BLaER1 treated with 17β-estradiol and CSF1 and Interleukin-3, amounts not matched to agents 10 nM and 100 nM (cell line): ENCODE measurements around the gene TFDP1.

ENCODE experiments used
- H3K27ac ChIP-seq, 11 experiments: shearing (Covaris generic); formaldehyde crosslinking; 2 replicates each; pipeline ENCODE4 v1.8.1; 2022
- H3K27me3 ChIP-seq, 11 experiments: shearing (Covaris generic); formaldehyde crosslinking; 2 replicates each; pipeline ENCODE4 v1.8.1; 2022
- H3K36me3 ChIP-seq, 11 experiments: shearing (Covaris generic); formaldehyde crosslinking; 2 replicates each; pipeline ENCODE4 v1.8.1; 2022
- H3K4me1 ChIP-seq, 10 experiments: shearing (Covaris generic); formaldehyde crosslinking; 2 replicates each; pipeline ENCODE4 v1.8.1; 2022
- H3K4me2 ChIP-seq, 11 experiments: shearing (Covaris generic); formaldehyde crosslinking; 2 replicates each; pipeline ENCODE4 v1.8.1; 2022
- H3K4me3 ChIP-seq, 10 experiments: shearing (Covaris generic); formaldehyde crosslinking; 2 replicates each; pipeline ENCODE4 v1.8.1; 2022
- H3K9ac ChIP-seq, 11 experiments: shearing (Covaris generic); formaldehyde crosslinking; 2 replicates each; pipeline ENCODE4 v1.8.1; 2022
- H3K9me3 ChIP-seq, 11 experiments: shearing (Covaris generic); formaldehyde crosslinking; replicated peaks in 1 of 11; 2 replicates each; pipeline ENCODE4 v1.8.1; 2022
- H4K20me1 ChIP-seq, 11 experiments: shearing (Covaris generic); formaldehyde crosslinking; 2 replicates each; pipeline ENCODE4 v1.8.1; 2022
- Cebpa-rat ChIP-seq, 11 experiments: shearing (Covaris generic); IDR thresholded peaks; 2 replicates each; pipeline ENCODE4 v1.8.1; 2022

TFDP1 gene

GRCh38 chr13:113584205-113584869 lies at the start of gene TFDP1:
Gene TFDP1, plus strand, starts transcription at chr13:113584753. Its CDS starts 1,085 bp downstream, at chr13:113585838.
- peak within 1 kb of the TSS; percentile 83 to 95 (median 91) for H3K9ac ChIP-seq
- H3K9me3 ChIP-seq: no peaks in the 10 kb centered on the region
- TF ChIP-seq Cebpa-rat (IDR thresholded peaks at IDR 0.05): no peak
- H3K4me1 ChIP-seq: peaks cover 29 to 40% (median 33%) of the 10 kb centered on the region in 10 experiments
- H4K20me1 ChIP-seq: peaks cover 24 to 42% (median 37%) of the 10 kb centered on the region in 11 experiments
- H3K4me2 ChIP-seq: peak within 1 kb of the TSS; percentile 82 to 100 (median 97)
- no peaks in the 10 kb centered on the region for H3K27me3 ChIP-seq
- peaks cover 19 to 36% (median 34%) of the 10 kb centered on the region in 11 experiments; a peak in 21 of 22 replicates for H3K36me3 ChIP-seq
- peak within 1 kb of the TSS; percentile 77 to 91 (median 82) for H3K4me3 ChIP-seq
- H3K27ac ChIP-seq: peak within 1 kb of the TSS; percentile 69 to 94 (median 88)

GRCh38 chr13:113535381-113535781 lies 49.2 kb upstream of the TFDP1 start:
- Histone ChIP-seq H3K27me3 (no peaks in the 10 kb centered on the region), H4K20me1 (peaks cover 0 to 8% (median 0%) of the 10 kb centered on the region in 11 experiments; a peak in 2 of 22 replicates), H3K36me3 (peaks cover 8 to 66% (median 60%) of the 10 kb centered on the region in 11 experiments; a peak in 21 of 22 replicates), H3K4me2 (peak overlapping the region in 8 of 11 experiments; percentile 71 to 87 (median 76); a peak in 13 of 22 replicates), H3K4me3 (no peak overlapping the region), H3K9me3 (peaks cover 4 to 35% (median 13%) of the 10 kb centered on the region in 11 experiments), H3K27ac (peak overlapping the region in 5 of 11 experiments; percentile 25 to 79 (median 75); a peak in 5 of 22 replicates), H3K9ac (no peak overlapping the region), H3K4me1 (peaks cover 32 to 100% (median 87%) of the 10 kb centered on the region in 10 experiments)
- no peak for TF ChIP-seq Cebpa-rat (IDR thresholded peaks at IDR 0.05)

GRCh38 chr13:113536461-113537110 lies 48.0 kb upstream of the TFDP1 start:
- peak overlapping the region in 8 of 11 experiments; percentile 14 to 69 (median 49); a peak in 15 of 22 replicates for H3K4me2 ChIP-seq
- TF ChIP-seq Cebpa-rat (IDR thresholded peaks at IDR 0.05): no peak
- peaks cover 14 to 69% (median 61%) of the 10 kb centered on the region in 11 experiments for H3K36me3 ChIP-seq
- H3K9me3 ChIP-seq: peaks cover 16 to 47% (median 25%) of the 10 kb centered on the region in 11 experiments
- peaks cover 24 to 95% (median 84%) of the 10 kb centered on the region in 10 experiments for H3K4me1 ChIP-seq
- peaks cover 0 to 8% (median 0%) of the 10 kb centered on the region in 11 experiments; a peak in 2 of 22 replicates for H4K20me1 ChIP-seq
- H3K9ac ChIP-seq: peak overlapping the region in 1 of 11 experiments; percentile 18; a peak in 1 of 22 replicates
- H3K27me3 ChIP-seq: no peaks in the 10 kb centered on the region
- peak overlapping the region in 4 of 11 experiments; percentile 51 to 88 (median 68); a peak in 10 of 22 replicates for H3K27ac ChIP-seq
- no peak overlapping the region for H3K4me3 ChIP-seq

- peak overlapping the region in 7 of 11 experiments; percentile 36 to 69 (median 51); a peak in 10 of 22 replicates for H3K4me2 ChIP-seq
- H3K27ac ChIP-seq: peak overlapping the region in 6 of 11 experiments; percentile 10 to 88 (median 54); a peak in 10 of 22 replicates
- no peaks in the 10 kb centered on the region for H3K27me3 ChIP-seq
- peaks cover 18 to 88% (median 78%) of the 10 kb centered on the region in 10 experiments for H3K4me1 ChIP-seq
- peaks cover 18 to 49% (median 27%) of the 10 kb centered on the region in 11 experiments for H3K9me3 ChIP-seq
- no peak overlapping the region for H3K4me3 ChIP-seq
- H3K9ac ChIP-seq: no peak overlapping the region; a peak in 1 of 22 replicates
- no peak for TF ChIP-seq Cebpa-rat (IDR thresholded peaks at IDR 0.05)
- H4K20me1 ChIP-seq: peaks cover 0 to 4% (median 0%) of the 10 kb centered on the region in 11 experiments; a peak in 2 of 22 replicates
- peaks cover 13 to 65% (median 56%) of the 10 kb centered on the region in 11 experiments for H3K36me3 ChIP-seq
These were observed 47.3 kb upstream of the TFDP1 start for GRCh38 chr13:113537205-113537604.

- Histone ChIP-seq H3K9me3 (peaks cover 24 to 56% (median 33%) of the 10 kb centered on the region in 11 experiments), H3K9ac (peak overlapping the region in 3 of 11 experiments; percentile 15 to 76 (median 67); a peak in 3 of 22 replicates), H4K20me1 (no peaks in the 10 kb centered on the region), H3K4me2 (peak overlapping the region in 6 of 11 experiments; percentile 58 to 77 (median 68); a peak in 3 of 22 replicates), H3K4me3 (no peak overlapping the region), H3K27me3 (no peaks in the 10 kb centered on the region), H3K27ac (peak overlapping the region in 6 of 11 experiments; percentile 79 to 94 (median 88); a peak in 12 of 22 replicates), H3K4me1 (peaks cover 10 to 79% (median 69%) of the 10 kb centered on the region in 10 experiments), H3K36me3 (peaks cover 18 to 70% (median 60%) of the 10 kb centered on the region in 11 experiments)
- no peak for TF ChIP-seq Cebpa-rat (IDR thresholded peaks at IDR 0.05)
These were observed 46.5 kb upstream of the TFDP1 start for GRCh38 chr13:113537909-113538688.

GRCh38 chr13:113538689-113539058 lies 45.9 kb upstream of the TFDP1 start:
- H3K9me3 ChIP-seq: peaks cover 24 to 56% (median 33%) of the 10 kb centered on the region in 11 experiments
- H3K4me1 ChIP-seq: peaks cover 4 to 76% (median 64%) of the 10 kb centered on the region in 10 experiments
- H3K4me2 ChIP-seq: peak overlapping the region in 7 of 11 experiments; percentile 58 to 77 (median 68); a peak in 9 of 22 replicates
- peaks cover 19 to 72% (median 62%) of the 10 kb centered on the region in 11 experiments for H3K36me3 ChIP-seq
- TF ChIP-seq Cebpa-rat (IDR thresholded peaks at IDR 0.05): no peak
- peak overlapping the region in 6 of 11 experiments; percentile 79 to 94 (median 88); a peak in 12 of 22 replicates for H3K27ac ChIP-seq
- no peak overlapping the region for H3K4me3 ChIP-seq
- H4K20me1 ChIP-seq: peaks cover 0 to 1% (median 0%) of the 10 kb centered on the region in 11 experiments; a peak in 2 of 22 replicates
- peak overlapping the region in 5 of 11 experiments; percentile 15 to 76 (median 67); a peak in 5 of 22 replicates for H3K9ac ChIP-seq
- no peaks in the 10 kb centered on the region for H3K27me3 ChIP-seq

GRCh38 chr13:113539176-113539575 lies 45.4 kb upstream of the TFDP1 start:
- peaks cover 0 to 76% (median 60%) of the 10 kb centered on the region in 10 experiments; a peak in 18 of 20 replicates for H3K4me1 ChIP-seq
- peaks cover 24 to 60% (median 33%) of the 10 kb centered on the region in 11 experiments for H3K9me3 ChIP-seq
- H3K27me3 ChIP-seq: no peaks in the 10 kb centered on the region
- H3K36me3 ChIP-seq: peaks cover 21 to 76% (median 67%) of the 10 kb centered on the region in 11 experiments
- no peak for TF ChIP-seq Cebpa-rat (IDR thresholded peaks at IDR 0.05)
- H3K27ac ChIP-seq: peak overlapping the region in 8 of 11 experiments; percentile 58 to 94 (median 86); a peak in 15 of 22 replicates
- H4K20me1 ChIP-seq: peaks cover 0 to 6% (median 0%) of the 10 kb centered on the region in 11 experiments; a peak in 4 of 22 replicates
- peak overlapping the region in 9 of 11 experiments; percentile 34 to 77 (median 68); a peak in 16 of 22 replicates for H3K4me2 ChIP-seq
- H3K9ac ChIP-seq: peak overlapping the region in 6 of 11 experiments; percentile 56 to 77 (median 72); a peak in 11 of 22 replicates
- H3K4me3 ChIP-seq: 0 out of 20 replicates have a peak overlapping the region, but pooled peaks of 2 of the 10 experiments have one; percentile 4 to 14
